Breast epithelium (tissue), 4 donors: ENCODE results near the gene BEAN1. TPM values are rescaled to one million over a fixed set of nuclear protein-coding genes. Genes with fewer than 3 reads are reported as not detected.

ENCODE experiments used
- DNase-seq, 2 donors: peaks; one replicate each; pipeline ENCODE4 v3.0.0-alpha.2; 2019; ENCODE audit warnings: low spot score in 2 of 2
- H3K27ac ChIP-seq, 2 donors: fragments of 200-600 bp; sonication (generic) in 1 of 2; one replicate each; pipeline ENCODE4 v1.5.1; 2016 to 2019; ENCODE audit warnings: mild to moderate bottlenecking in 1 of 2
- H3K27me3 ChIP-seq, 2 donors: fragments of 200-600 bp; sonication (generic) in 1 of 2; one replicate each; pipeline versions ENCODE4 v1.5.1 to v1.6.0; 2017 to 2019; ENCODE audit warnings: control low read depth in 1 of 2, mild to moderate bottlenecking in 1 of 2
- H3K36me3 ChIP-seq: fragments of 200-600 bp; one replicate; pipeline ENCODE4 v1.5.1; 2019
- H3K4me1 ChIP-seq, 2 donors: fragments of 200-600 bp; sonication (generic); one replicate each; pipeline ENCODE4 v1.5.1; 2016 to 2019; ENCODE audit warnings: control low read depth in 1 of 2
- H3K4me3 ChIP-seq, 3 donors: fragments of 200-600 bp; sonication (generic); 1 replicate in 2 of 3; 2 replicates in 1 of 3; pipeline ENCODE4 v1.5.1; 2016 to 2019; ENCODE audit warnings: mild to moderate bottlenecking in 3 of 3, moderate library complexity in 2 of 3
- H3K9me3 ChIP-seq, 2 donors: fragments of 200-600 bp; sonication (generic) in 1 of 2; one replicate each; pipeline ENCODE4 v1.5.1; 2016 to 2019; ENCODE audit warnings: control low read depth in 1 of 2
- CTCF ChIP-seq, 3 donors: fragments of 450-650 bp; IDR thresholded peaks; one replicate each; pipeline ENCODE4 v1.5.1; 2016 to 2017; ENCODE audit warnings: antibody characterized with exemption in 3 of 3, mild to moderate bottlenecking in 3 of 3, moderate library complexity in 3 of 3
- POLR2A ChIP-seq: fragments of 450-650 bp; IDR thresholded peaks from one replicate; pipeline ENCODE4 v1.6.1; 2016; ENCODE audit warnings: antibody characterized with exemption, mild to moderate bottlenecking, moderate library complexity
- POLR2AphosphoS5 ChIP-seq, 3 donors: sonication (generic); formaldehyde crosslinking; IDR thresholded peaks; one replicate each; pipeline ENCODE4 v1.6.1; 2017; ENCODE audit warnings: antibody characterized with exemption in 3 of 3
- intact Hi-C: fragments of 100-400 bp; cut with DNase I; formaldehyde crosslinking; loops from one replicate; pipeline ENCODE4 v1.15.1; 2023; ENCODE audit warnings: low total_unique reads
- total RNA-seq, 3 donors: library from RNA; depleted of rRNA; stranded (reverse); fragments of >200 nt; gene quantifications; one replicate each; pipeline ENCODE4 v1.1.0, GENCODE V29; 2016

The BEAN1 gene
- total RNA-seq, 3 donors from 2014 or later = 0.16 to 3.5 TPM; not detected in 1

GRCh38 chr16:66521252-66521713 lies 94.2 kb downstream of the BEAN1 start:
- no peak for TF ChIP-seq POLR2A
- TF ChIP-seq POLR2AphosphoS5 (IDR thresholded peaks at IDR 0.05) = no peak
- no peak for TF ChIP-seq CTCF (IDR thresholded peaks at IDR 0.05)
- Histone ChIP-seq H3K27me3 (no peaks in the 10 kb centered on the region), H3K36me3 (no peaks in the 10 kb centered on the region), H3K9me3 (no peaks in the 10 kb centered on the region), H3K4me3 (no peak overlapping the region), H3K27ac (peak overlapping the region; percentile 76 to 86), H3K4me1 (peaks cover 16 to 22% of the 10 kb centered on the region in 2 donors)
- no peak for DNase-seq
- intact Hi-C loops = no loop called here

GRCh38 chr16:66521951-66522771 lies 95.1 kb downstream of the BEAN1 start:
- Histone ChIP-seq H3K27ac (peak overlapping the region; percentile 76 to 86), H3K4me1 (peaks cover 12 to 17% of the 10 kb centered on the region in 2 donors), H3K36me3 (no peaks in the 10 kb centered on the region), H3K4me3 (no peak overlapping the region), H3K9me3 (no peaks in the 10 kb centered on the region), H3K27me3 (no peaks in the 10 kb centered on the region)
- intact Hi-C loops = no loop called here
- peak in 1 of 2 donors; percentile 67 for DNase-seq
- TF ChIP-seq POLR2AphosphoS5 (IDR thresholded peaks at IDR 0.05) (no peak), POLR2A (no peak), CTCF (IDR thresholded peaks at IDR 0.05) (no peak)

GRCh38 chr16:66522816-66523590 lies 95.9 kb downstream of the BEAN1 start:
- TF ChIP-seq CTCF (IDR thresholded peaks at IDR 0.05) (no peak), POLR2A (no peak), POLR2AphosphoS5 (IDR thresholded peaks at IDR 0.05) (no peak)
- Histone ChIP-seq H3K9me3 (no peaks in the 10 kb centered on the region), H3K4me3 (no peak overlapping the region), H3K4me1 (peaks cover 3 to 8% of the 10 kb centered on the region in 2 donors), H3K27me3 (no peaks in the 10 kb centered on the region), H3K27ac (peak overlapping the region; percentile 76 to 86), H3K36me3 (no peaks in the 10 kb centered on the region)
- DNase-seq = no peak
- intact Hi-C loops = no loop called here

GRCh38 chr16:66523861-66524354 lies 96.8 kb downstream of the BEAN1 start:
- peak overlapping the region; percentile 32 to 76 for H3K27ac ChIP-seq
- no peaks in the 10 kb centered on the region for H3K27me3 ChIP-seq
- no peak for DNase-seq
- H3K9me3 ChIP-seq = no peaks in the 10 kb centered on the region
- TF ChIP-seq CTCF (IDR thresholded peaks at IDR 0.05) (no peak), POLR2AphosphoS5 (IDR thresholded peaks at IDR 0.05) (no peak), POLR2A (no peak)
- no peak overlapping the region for H3K4me3 ChIP-seq
- H3K4me1 ChIP-seq = peaks cover 3 to 7% of the 10 kb centered on the region in 2 donors
- H3K36me3 ChIP-seq = no peaks in the 10 kb centered on the region
- intact Hi-C loops = no loop called here
